NCI-H1048 (cell line): ENCODE data around the gene BATF.
"Not testable (repeated sequence)": the region's sequence is repeated elsewhere in the genome, so short reads cannot be mapped to it uniquely, and the experiment has no call there.

Experiments used
- DNase-seq: peaks from one replicate; lab custom pipeline; 2025; lab: John Stamatoyannopoulos, UW

BATF gene

GRCh38 chr14:75522224-75522982 lies at the start of gene BATF:
BATF (plus strand) TSS chr14:75522469; CDS start chr14:75522683, 214 bp downstream.
- no peak for DNase-seq

- not testable (repeated sequence) for DNase-seq
These were observed 48.1 kb upstream of the BATF start for GRCh38 chr14:75474127-75474526.

- DNase-seq, result no peak
These were observed 45.8 kb upstream of the BATF start for GRCh38 chr14:75476274-75476995.

- DNase-seq, result no peak
These were observed 44.4 kb upstream of the BATF start for GRCh38 chr14:75477881-75478280.

- DNase-seq, result no peak
These were observed 42.3 kb upstream of the BATF start for GRCh38 chr14:75479770-75480600.

GRCh38 chr14:75482366-75482765 lies 39.9 kb upstream of the BATF start:
- DNase-seq, result no peak

GRCh38 chr14:75484711-75485429 lies 37.4 kb upstream of the BATF start:
- no peak for DNase-seq

GRCh38 chr14:75486318-75486717 lies 36.0 kb upstream of the BATF start:
- no peak for DNase-seq

- no peak for DNase-seq
These were observed 35.1 kb upstream of the BATF start for GRCh38 chr14:75487155-75487671.

- DNase-seq, result no peak
These were observed 32.8 kb upstream of the BATF start for GRCh38 chr14:75489480-75489837.

GRCh38 chr14:75491376-75491978 lies 30.8 kb upstream of the BATF start:
- no peak for DNase-seq

GRCh38 chr14:75492832-75493591 lies 29.3 kb upstream of the BATF start:
- no peak for DNase-seq

GRCh38 chr14:75493592-75494087 lies 28.6 kb upstream of the BATF start:
- no peak for DNase-seq

GRCh38 chr14:75494896-75495295 lies 27.4 kb upstream of the BATF start:
- no peak for DNase-seq

GRCh38 chr14:75495399-75495798 lies 26.9 kb upstream of the BATF start:
- DNase-seq, result no peak

GRCh38 chr14:75495882-75496281 lies 26.4 kb upstream of the BATF start:
- no peak for DNase-seq

GRCh38 chr14:75496755-75497154 lies 25.5 kb upstream of the BATF start:
- no peak for DNase-seq

- DNase-seq, result no peak
These were observed 25.1 kb upstream of the BATF start for GRCh38 chr14:75497191-75497590.

GRCh38 chr14:75497701-75498100 lies 24.6 kb upstream of the BATF start:
- no peak for DNase-seq

GRCh38 chr14:75499084-75499875 lies 23.0 kb upstream of the BATF start:
- DNase-seq, result no peak
